NCI-H82 (cell line): Measurements from ENCODE around the gene SLC16A7.

Source experiments
- DNase-seq: peaks from one replicate; lab custom pipeline; 2025; lab: John Stamatoyannopoulos, UW

The SLC16A7 gene

GRCh38 chr12:59668674-59669073 is 72.8 kb downstream of the SLC16A7 start:
- DNase-seq, result no peak

DNA sequence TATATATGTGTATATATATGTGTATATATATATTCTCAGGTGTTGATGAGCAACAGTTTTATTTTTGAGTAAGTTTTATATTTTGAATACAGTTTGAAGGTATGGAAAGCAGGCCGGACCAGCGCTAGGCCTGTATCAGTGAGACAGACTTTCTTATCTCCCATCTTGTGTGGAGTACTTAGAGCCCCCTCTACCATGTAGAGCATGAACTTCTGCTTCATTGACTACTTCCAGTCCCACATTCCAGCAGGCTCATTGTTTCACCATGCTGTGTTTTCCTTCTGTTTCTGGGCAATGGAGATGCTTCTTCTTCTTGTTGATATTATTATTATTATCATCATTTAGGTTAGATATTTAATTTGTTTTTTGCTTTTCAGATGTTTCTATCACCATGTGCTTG is 76.4 kb downstream of the SLC16A7 start:
- DNase-seq, result no peak

DNA sequence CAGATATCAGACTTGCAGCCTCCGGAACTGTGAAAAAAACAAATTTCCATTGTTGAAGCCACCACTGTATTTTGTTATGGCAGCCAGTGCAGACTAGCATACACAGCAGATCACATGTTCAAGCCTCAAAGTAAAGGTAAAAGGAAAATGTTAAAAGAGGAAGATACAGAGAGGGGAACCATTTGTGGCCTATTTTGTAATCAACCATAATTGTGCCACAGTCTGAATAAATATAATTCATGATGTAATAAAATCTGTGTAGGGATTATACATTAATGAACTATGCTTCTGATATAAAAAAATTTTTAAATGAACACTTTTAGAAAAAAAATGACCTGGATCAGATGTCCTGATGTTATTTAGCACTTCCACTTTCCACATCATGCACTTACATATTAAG is 79.6 kb downstream of the SLC16A7 start:
- DNase-seq, result no peak

GRCh38 chr12:59677857-59678256 is 82.0 kb downstream of the SLC16A7 start:
- DNase-seq, result no peak

DNA sequence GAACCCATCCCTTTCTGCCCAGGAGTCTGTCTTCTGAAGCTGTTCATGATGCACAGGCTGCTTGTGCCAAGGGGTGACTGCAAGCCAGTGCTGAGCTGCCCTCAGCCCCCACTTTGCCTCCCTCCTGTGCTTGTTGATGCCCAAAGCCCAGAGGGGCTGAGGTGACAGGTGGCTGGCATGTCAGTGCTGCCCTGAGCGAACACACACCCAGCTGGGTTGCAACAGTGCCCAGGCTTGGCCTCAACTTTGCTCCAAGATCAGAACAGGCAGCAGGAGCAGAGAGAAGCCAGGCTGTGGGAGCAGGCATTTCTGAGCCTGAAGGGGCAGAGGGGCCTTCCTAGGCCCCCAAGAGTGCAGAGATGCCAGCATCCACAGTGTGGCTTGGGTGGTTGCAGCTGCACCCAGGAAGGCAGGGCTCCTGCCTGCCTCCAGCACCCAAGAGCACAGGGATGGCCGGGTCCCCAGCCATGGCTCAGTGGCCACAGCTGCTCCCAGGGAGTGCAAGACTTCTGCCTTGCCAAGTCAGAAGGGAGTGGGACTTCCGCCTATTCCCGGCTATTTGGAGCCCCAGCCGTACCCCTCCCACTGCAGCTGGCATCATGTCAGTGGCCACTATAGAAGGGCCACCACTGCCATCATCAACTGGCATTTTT is 83.1 kb downstream of the SLC16A7 start:
- DNase-seq, result no peak

DNA sequence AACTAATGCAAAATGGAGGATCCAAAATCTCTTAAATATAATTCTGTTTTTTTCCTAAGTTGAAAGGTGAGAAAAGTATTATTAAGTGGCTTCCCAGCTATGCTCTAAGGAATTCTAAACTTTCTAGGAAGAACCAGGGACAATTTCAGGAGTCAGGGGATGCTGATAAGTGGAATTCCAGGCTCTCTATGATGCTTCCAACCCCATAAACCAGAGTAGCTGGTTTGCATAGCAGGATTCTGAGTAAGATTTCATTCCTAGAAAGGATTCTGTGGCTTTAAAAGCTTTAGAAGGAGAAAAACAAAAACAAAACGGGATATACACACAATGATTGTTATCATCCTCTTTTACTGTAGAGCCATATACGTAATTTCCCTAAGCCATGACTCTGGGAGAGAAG is 93.9 kb downstream of the SLC16A7 start:
- no peak for DNase-seq

DNA sequence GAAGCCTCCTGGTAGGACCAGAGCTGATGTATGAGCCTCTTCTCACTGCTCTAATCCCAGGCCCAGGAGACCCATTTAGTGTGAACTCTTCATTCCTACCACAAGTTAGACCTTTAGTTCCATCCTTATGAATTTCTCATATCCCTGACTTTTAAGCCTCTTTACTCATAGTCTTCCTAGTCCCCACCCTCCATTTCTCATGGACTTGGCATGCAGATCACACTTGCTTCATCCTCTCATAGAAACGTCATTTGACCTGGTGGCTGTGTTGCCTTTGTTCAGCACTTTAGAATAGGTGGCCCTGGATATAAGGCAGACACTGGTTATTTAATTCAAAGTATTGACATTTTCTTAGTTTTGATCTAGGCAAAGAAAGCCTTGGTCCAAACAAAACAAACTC is 99.5 kb downstream of the SLC16A7 start:
- DNase-seq, result no peak

GRCh38 chr12:59698600-59698999 is 102.8 kb downstream of the SLC16A7 start:
- no peak for DNase-seq

- no peak for DNase-seq
Observed at GRCh38 chr12:59699421-59700152, 103.8 kb downstream of the SLC16A7 start.

DNA sequence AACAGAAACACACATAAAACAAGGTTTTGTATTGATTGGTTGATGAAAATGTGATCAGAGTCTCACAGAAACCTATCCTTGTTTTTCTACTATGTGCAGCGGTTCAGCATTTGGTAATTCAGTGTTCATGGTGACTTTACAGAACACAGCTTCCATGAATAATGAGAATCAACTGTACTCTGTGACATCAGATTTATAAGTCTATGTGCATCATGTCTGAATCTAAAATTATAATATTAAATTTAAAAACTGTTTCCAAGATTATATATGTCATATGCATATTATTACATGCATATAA is 104.3 kb downstream of the SLC16A7 start:
- no peak for DNase-seq

- DNase-seq, result peak; percentile 21
Observed at GRCh38 chr12:59708064-59708463, 112.2 kb downstream of the SLC16A7 start.

- DNase-seq, result peak; percentile 92
Observed at GRCh38 chr12:59708484-59708883, 112.7 kb downstream of the SLC16A7 start.

DNA sequence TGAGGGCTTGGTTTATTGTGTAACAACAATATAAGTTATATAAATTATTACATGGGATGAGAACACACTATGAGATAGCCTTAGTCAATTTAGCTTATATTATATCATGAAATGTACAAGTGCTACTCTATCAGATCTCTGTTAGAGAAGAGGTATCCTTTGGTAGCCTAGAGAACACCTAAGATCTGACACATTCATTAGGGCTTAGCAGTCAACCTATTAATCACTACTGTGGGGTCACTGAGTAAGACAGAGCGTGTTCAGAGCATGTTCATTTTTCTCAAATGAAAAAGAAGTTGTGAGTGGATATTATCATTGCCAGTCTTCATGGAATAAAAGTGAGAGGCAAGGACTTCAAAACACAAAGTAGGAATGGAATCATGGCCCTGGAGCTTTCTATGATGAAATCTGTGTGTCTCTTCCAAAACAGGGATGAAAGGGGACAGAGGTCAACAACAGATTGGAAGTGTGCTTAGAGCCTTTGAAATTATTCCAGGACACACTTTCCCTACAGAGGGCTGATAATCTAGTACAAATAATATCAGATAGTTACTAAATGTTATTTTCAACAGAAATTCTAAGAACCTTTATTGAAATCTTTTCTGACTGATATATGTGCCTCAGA is 114.3 kb downstream of the SLC16A7 start:
- DNase-seq, result no peak

GRCh38 chr12:59710964-59711363 is 115.1 kb downstream of the SLC16A7 start:
- DNase-seq, result no peak

DNA sequence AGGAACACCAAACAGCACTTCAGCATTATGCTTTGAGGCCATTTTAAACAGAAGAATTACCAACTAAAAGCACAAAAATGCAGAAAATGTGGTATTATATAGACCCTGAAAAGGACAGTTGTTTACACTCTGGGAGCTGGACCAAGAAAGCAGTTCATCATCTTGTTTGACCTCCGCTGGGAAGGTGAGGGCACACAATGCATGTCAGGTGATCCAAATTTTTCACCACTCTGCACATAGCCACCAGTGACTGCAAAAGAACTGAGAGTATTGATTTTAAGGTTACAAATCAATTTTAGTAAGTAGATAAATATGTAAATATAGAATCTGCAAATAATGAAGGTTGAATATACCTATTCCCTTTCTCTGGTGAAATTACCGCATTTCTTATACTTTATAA is 119.6 kb downstream of the SLC16A7 start:
- no peak for DNase-seq

- peak; percentile 52 for DNase-seq
Observed at GRCh38 chr12:59716043-59716442, 120.2 kb downstream of the SLC16A7 start.

- no peak for DNase-seq
Observed at GRCh38 chr12:59717436-59717835, 121.6 kb downstream of the SLC16A7 start.

DNA sequence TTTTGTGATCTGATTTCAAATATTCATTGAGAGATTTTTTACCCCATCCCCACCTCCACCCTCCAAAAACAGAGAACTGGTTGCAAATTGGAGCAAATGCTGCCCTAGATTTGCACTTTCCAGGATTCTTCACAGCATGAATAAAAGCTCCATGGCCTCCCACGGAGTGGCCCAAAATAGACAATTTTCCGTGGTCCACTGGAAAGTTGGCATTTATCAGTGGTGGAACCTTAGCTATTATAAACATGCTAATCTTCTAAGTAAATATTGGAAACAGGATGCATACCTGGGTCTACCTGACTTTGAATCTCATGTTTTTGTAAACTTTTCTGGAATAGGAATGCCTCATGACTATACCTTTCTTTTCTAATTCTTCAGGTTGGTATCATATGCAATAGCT is 123.9 kb downstream of the SLC16A7 start:
- no peak for DNase-seq

DNA sequence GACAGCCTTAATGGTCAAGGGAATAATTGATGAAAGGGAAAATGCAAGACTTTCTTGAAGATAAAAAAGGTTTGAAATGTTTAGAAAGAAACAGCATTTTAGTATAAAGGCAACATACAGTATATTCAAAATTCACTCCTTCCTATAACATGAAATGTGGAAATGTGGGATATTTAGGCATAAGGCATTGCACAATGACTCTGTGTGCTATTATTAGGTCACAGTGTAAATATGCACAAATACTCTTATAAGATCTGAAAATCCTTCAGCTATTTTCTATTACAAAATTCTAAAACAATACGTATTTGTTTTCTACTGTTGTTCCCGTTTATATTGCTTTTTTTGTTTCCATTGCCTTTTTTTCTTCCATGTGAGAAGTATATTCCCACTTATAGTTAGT is 127.7 kb downstream of the SLC16A7 start:
- no peak for DNase-seq

DNA sequence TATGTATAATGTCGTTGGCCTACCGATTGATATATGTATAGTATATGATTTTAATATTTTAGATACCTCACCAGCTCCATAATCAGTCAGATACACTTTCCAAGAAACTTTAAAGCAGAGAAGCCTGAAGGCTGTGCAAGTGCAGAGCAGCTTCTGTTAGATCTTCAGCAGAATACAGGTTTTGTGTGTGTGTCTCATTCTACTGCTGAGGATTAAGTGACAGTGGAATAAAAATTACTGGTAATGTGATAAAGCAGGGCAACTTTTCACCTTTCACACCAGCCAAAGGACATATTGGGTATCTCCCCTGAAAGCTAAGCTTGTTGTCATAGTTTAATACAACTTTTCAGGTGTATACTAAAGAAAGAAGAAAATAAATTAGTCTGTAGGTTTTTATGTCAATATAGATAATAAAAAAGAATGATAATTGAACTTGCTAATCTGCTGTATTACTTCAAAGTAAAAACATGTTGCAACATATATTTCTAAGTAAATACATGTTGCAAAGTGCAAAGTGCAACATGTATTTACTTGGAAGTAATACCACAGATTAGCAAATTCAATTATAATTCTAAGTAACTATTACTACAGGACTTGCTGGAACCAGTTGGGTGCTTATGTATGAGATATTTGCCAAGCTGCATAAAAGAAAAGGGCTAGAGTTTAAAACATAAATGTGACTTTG is 128.3 kb downstream of the SLC16A7 start:
- no peak for DNase-seq

GRCh38 chr12:59733200-59733599 is 137.4 kb downstream of the SLC16A7 start:
- no peak for DNase-seq

GRCh38 chr12:59734371-59734770 is 138.5 kb downstream of the SLC16A7 start:
- DNase-seq, result peak; percentile 32

- DNase-seq, result no peak
Observed at GRCh38 chr12:59735231-59735630, 139.4 kb downstream of the SLC16A7 start.
